Body of pancreas (tissue), 4 donors: Measurements from ENCODE around the gene SYNPR.

Experiments used
- CTCF ChIP-seq, 7 experiments: fragments of 450-650 bp in 4 of 7; fragments of 200-600 bp in 3 of 7; sonication (generic) in 3 of 7; IDR thresholded peaks; one replicate each; pipeline ENCODE4 v1.5.1; 2016 to 2019; ENCODE audit warnings: antibody characterized with exemption in 7 of 7
- POLR2A ChIP-seq, 3 donors: fragments of 450-650 bp; IDR thresholded peaks; one replicate each; pipeline ENCODE4 v1.6.1; 2016; ENCODE audit warnings: antibody characterized with exemption in 3 of 3, mild to moderate bottlenecking in 2 of 3

DNA sequence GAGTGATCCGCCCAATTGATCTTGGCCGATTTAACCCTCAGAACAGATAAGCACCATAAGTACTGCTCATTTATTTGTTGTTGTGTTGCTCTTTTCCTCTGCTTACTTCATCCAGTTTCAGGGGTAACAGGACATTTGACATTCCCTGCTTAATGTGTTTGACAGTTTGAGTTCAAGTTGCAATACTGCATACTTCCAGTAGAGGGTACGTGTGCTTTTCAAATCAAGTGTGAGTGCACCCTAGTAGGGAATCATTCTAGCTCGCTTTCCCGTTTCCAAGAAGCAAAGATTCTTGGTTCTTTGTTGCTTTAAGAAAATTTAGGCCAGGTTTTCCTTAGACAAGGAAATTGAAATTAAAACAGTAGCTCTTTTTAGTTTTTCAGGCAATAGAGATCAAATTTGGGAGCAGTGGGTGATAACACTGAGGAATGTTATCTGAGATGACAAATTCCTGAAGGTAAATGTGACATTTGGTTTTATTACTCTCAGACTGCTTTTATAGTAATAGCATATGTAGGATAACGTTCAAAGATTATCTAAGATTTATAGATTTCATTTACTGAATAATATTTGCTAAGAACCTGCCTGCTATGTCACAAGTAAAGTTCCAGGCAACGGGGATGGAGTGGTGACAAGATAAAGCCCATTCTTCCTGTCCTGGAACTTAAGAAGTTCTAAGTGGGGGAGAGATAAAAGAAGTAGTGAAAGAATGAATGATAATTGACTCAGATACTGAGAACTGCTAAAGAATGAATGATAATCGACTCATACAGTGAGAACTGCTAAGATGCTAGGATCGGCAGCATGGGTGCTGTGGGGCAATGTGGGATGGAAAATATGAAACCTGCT is 73.3 kb downstream of the SYNPR start:
- TF ChIP-seq CTCF (IDR thresholded peaks at IDR 0.05): peak; percentile 69 to 91 (median 88)
- no peak for TF ChIP-seq POLR2A (IDR thresholded peaks at IDR 0.05)
